GM19023 (cell line): ENCODE results near the gene RHOD.

ENCODE experiments used
- ATAC-seq: cut with Tn5 transposase; IDR thresholded peaks from one replicate; pipeline ENCODE4 v1.9.1; 2021; ENCODE audit warnings: mild to moderate bottlenecking, moderate library complexity; ENCODE audit not compliant: unreplicated experiment

The RHOD gene

GRCh38 chr11:67031791-67032561, 24.7 kb upstream of the RHOD start:
- no peak for ATAC-seq

GRCh38 chr11:67032830-67033551, 23.7 kb upstream of the RHOD start:
- no peak for ATAC-seq

GRCh38 chr11:67033661-67034166, 22.9 kb upstream of the RHOD start:
- ATAC-seq = no peak

- no peak for ATAC-seq
These were observed 22.3 kb upstream of the RHOD start for GRCh38 chr11:67034350-67034749.

GRCh38 chr11:67040147-67040546, 16.5 kb upstream of the RHOD start:
- no peak for ATAC-seq

DNA sequence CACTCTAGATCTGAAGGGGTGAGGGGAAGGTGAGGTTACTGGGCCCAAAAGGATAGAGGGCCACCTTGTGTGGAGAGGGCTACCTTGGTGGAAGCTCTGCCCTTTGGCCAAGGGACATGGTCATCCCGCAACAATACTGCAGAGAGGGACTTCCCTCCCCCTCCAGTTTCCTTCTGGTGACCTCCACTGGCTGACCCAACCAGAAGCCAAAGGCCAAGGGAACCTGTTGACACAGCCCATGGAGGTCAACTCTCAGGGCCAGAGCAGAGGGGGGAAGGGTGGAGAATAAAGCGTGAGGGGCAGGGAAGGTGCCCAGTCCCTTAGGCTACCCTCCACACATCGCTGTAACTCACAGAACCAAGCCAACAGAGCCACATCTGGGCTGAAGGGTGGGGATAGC, 15.0 kb upstream of the RHOD start:
- ATAC-seq = no peak

DNA sequence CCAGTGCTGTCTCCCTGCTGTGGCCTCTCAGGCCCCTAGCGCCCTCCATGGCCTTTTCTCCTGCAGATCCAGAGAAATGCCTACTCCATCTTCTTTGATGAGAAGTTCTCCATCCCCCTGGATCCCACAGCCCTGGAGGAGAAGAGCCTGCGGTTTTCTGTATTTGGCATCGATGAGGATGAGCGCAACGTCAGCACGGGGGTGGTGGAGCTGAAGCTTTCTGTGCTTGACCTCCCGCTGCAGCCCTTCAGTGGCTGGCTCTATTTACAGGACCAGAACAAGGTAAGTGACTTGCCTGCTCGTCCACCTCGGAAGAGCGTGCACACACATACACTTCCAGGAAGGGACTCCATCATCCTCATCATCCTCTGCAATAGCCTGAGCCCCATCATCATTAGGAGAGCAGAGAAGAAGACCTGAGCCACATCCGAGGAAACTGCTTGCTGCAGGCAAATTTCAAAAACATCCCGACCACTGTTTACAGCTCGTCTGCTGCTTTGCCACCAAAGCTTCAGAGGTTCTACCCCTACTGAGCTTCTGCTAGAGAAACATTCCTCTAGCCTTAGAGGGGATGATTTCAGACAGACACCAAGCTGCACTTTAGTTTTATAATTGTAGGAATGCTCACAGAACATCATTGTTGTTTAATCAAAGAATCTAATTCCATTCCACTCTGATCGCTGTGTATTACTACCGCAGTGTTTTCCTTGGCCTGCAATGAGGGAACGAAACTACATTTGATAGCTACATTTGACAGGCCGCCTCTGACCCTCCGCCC, 12.9 kb upstream of the RHOD start:
- no peak for ATAC-seq

DNA sequence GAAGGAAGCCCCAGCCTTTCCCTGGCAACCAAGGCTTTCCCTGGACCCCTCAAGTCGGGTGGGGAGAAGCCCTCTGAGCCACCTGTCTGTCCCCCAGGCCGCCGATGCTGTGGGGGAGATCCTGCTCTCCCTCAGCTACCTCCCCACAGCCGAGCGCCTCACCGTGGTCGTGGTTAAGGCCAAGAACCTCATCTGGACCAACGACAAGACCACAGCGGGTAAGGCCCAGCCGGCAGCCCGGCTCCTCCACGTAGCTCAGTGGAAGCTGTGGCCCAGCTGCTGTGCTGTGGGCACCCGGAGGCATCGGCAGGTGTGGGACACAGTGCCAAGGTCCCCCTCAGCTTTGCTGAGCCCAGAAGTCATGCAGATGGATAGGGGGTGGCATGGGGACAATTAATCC, 12.2 kb upstream of the RHOD start:
- ATAC-seq = no peak

DNA sequence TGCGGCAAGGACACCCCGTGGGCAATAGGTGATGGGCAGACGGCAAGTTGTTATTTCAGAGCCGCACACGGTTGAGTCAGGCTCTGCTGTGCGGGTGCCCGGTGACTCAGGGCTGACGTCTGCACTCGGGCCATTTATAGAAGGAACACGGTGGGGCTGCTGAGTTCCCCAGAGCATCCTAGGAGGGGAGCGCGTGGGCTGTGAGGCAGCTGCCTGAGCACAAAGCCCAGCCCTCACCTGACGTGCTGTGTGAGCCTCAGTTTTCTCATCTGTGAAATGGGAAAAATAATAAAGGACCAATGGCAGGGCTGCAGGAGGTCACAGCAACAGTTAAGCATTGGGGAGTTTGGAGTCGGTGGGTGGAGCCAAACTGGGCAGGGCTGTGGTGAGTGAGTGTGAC, 11.3 kb upstream of the RHOD start:
- ATAC-seq = no peak

DNA sequence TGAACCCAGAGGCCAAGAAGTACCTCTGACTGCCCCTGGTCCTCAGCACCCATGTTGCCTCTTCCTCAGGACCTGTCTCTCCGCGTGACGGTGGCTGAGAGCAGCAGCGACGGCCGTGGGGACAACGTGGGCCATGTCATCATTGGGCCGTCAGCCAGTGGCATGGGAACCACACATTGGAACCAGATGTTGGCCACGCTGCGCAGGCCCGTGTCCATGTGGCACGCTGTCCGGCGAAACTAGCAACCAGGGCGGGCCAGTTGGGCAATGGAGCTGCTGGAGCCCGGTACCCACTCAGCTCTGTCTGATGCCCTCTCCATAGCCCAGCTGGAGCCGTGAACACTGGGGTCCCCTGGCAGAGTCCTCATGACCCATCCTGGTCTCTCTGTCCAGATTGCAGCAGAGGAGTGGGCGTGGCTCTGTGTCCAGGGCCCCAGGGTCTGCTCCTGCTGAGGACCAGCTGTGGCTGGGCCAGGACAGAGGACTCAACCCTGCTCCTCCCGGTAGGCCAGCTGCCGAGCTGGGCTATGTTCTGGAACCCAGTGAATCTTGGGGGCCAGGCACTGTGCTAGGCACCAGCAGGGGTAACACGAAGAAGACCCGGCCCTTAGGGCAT, 8.0 kb upstream of the RHOD start:
- no peak for ATAC-seq

DNA sequence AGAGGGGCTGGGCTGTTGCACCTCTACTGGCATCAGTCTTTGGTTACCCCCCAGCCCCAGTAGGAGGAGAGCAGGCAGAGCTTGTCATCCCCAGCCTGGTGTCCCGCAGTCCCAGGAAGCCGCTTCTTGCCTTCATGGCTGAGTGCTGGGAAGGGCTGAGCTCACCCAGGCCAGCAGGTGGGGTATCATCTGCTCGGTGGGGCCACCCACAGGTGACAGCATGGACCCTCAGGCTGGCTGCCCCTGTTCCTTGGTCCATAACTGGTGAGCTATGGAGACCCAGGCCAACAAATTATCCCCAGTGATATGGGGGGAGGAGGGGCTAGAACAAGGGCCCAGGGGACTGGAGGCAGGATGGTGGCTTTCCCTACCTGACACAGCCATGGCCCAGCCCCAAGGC, 6.5 kb upstream of the RHOD start:
- no peak for ATAC-seq

- no peak for ATAC-seq
These were observed 5.3 kb upstream of the RHOD start for GRCh38 chr11:67051180-67051893.

GRCh38 chr11:67051945-67052488, 4.6 kb upstream of the RHOD start:
- no peak for ATAC-seq

DNA sequence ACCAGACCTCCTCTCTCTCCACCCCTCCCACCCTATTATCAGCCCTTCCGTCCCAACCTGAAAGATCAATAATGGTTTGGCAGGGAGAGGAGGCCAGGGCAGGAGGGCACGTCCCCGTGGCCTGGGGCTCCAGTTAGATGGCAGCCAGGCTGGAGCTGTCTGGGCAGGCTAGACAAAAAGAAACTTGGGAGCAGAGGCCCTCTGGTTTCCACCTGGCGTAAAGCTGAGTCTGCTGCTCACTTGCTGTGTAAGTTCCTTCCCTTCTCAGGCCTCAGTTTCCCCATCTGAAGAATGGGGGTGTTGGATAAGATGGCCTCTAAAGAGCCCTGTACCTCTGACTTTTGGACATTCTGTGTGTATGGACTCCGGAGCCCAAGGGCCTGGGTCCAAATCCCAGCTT, 3.8 kb upstream of the RHOD start:
- no peak for ATAC-seq

DNA sequence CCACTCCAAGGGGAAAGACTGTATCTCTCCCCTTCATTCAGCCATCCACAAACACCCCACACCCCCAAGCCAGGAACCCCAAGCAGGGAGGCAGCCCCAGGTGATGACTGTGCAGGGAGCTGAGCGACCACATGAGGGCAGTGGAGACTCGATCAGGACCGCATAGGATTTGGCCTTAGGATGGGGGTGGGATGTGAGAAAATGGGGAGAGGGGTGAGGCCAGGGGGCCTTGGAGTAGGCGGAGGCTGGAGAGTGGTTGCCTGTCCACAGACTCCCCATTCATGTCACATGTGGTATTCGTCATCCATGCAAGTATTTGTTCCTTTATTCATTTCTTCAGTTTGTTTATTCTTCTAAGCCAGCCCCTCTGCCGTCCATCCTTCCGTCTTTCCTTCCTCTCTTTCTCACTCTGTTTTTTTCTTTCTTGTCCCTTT, 2.7 kb upstream of the RHOD start:
- ATAC-seq = no peak

DNA sequence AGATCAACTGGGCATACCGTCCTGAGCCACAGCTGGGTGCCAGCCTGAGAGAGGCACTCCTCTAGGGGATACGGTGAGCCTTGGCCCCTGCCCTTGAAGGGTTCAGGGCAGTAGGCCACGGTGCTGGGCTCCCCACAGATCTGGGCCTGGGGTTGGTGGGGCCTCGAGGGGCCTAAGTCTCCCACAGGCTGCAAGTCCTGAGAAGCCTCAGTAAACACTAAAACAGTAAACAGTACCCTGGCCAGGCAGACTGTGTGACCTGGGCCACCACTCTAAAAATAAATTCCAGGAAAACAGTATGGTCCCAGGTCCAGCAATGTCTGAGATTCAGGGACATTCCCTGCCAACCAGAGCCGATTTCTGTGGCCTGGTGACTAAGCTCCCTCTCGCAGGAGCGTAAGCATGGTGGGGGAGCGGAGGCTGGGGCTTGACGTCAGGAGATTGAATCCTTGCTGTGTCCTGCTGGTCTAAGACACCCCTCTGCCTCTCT, 2.3 kb upstream of the RHOD start:
- ATAC-seq = no peak

- no peak for ATAC-seq
These were observed 1.7 kb upstream of the RHOD start for GRCh38 chr11:67054836-67055523.

GRCh38 chr11:67055812-67056211, 835 bp upstream of the RHOD start:
- ATAC-seq = no peak

DNA sequence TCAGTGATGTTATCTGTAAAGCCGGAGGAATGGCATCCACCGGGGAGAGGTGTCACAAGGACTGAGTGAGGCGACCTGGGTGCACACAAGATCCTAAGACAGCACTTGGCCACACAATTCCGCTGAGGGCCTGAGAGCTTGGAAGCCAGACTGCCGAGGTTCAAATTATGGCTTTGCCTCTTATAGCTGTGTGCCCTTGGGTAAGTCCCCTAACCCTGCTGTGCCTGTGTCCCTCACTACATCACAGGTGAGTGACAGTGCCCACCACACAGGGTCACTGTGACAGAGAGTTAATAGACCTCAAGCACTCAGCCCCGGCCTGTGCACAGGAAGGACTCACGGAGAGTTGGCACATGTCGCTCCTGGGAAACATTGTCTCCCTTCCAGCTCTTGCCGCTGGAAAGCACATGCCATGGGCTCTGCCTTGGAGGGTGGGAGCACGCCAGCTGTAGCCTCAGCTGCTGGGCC, 592 bp downstream of the RHOD start:
- ATAC-seq = no peak
